SIG-M5 treated with dmso at 0.1 percent for 504 hours (cell line): ENCODE measurements around the gene VAV3.
"Not testable (repeated sequence)": the region's sequence is repeated elsewhere in the genome, so short reads cannot be mapped to it uniquely, and the experiment has no call there.

Experiments used
- DNase-seq: peaks from one replicate; lab custom pipeline; 2025; ENCODE audit not compliant: unreplicated experiment; lab: John Stamatoyannopoulos, UW

VAV3 gene

DNA sequence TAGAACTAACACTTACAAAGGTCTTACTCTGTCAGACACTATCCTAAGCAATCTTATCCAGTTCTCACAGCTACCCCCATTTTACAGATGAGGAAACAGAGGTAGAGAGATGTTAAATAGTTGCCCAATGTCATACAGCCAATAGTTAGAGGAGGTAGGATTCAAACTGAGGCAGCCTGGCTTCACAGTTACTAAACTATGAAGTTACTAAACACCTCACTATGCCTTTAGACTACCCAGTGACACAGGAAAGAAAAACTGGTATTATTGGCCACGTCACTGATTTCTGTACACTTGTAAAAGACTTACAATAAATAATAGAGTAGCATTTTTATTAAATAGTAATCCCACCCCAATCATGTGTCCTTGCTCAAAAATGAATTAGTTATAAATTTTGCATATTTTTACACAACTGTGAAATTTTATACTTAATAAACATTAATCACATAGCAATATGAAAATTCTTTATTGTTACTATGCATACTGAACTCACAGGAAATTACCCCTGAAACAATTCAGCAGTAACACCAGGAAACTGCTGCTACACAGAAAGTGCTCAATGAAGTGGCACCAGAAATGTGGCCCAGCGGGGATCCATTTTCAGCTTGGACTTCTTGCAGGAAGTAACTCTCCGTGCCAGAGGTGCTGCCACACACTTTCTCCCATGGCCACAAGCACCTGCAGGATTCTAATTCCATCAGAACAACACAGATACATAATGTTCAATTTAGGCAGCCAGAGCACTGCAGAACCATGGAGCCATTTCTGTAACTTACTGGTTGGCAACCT lies 69.4 kb downstream of the VAV3 start:
- DNase-seq: no peak

DNA sequence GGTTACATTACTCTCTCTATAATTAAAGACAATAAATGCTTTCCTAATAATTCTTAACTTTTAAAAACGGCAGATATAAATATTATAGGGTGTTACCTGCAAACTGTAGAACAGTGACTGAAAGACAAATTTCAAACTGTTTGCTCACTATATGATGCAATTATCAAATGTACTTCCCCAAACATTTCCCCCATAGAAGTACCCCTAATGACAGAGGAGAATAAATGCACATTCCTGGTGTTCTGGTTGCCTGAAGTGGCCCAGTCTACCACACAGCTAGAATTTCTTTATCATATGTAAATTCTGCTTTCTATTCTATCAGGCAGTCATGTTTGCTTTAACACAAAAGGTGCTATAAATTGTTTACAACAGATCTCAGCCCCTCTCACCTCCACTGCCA lies 70.4 kb downstream of the VAV3 start:
- DNase-seq: peak; percentile 25

- not testable (repeated sequence) for DNase-seq
Observed at GRCh38 chr1:107893350-107893749, 71.6 kb downstream of the VAV3 start.

- DNase-seq: no peak
Observed at GRCh38 chr1:107889524-107889923, 75.5 kb downstream of the VAV3 start.

- no peak for DNase-seq
Observed at GRCh38 chr1:107883562-107883961, 81.4 kb downstream of the VAV3 start.

DNA sequence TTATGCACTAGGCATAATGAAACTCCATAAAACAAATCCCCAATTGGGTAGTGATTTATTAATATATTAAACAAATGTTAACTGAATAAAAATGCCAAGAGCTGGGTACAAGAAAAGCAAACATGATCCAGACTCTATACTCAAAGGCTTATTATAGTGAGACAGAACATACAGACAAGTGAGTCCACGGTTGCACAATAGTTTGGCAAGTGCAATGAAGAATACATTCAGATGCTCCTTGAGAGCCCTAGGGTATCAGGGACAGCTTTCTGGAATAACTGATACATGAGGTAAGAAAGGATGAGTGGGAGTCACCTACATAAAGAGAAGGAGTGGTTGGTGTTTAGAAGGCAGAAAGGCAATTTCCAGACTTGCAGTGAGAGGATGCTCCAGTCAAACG lies 85.1 kb downstream of the VAV3 start:
- no peak for DNase-seq

DNA sequence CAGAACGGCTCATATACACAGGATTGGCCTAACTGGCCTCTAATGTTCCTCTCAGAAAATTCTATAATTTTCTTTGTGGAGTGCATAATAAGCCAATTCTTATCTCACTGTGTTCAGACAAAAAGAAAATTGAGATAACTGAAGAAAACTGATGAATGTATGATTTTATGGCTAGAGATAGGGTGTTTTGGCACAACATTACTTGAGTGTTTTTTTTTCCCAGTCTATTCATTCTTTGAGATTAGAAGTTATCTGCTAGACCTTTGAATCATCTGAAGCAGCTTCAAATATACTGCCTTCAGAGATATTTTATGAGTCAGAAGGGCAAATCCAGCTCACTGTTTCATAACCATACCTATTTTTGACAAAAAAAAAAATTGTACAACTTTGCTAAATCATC lies 85.6 kb downstream of the VAV3 start:
- no peak for DNase-seq

- peak; percentile 53 for DNase-seq
Observed at GRCh38 chr1:107877745-107878144, 87.2 kb downstream of the VAV3 start.

- peak; percentile 83 for DNase-seq
Observed at GRCh38 chr1:107877092-107877491, 87.9 kb downstream of the VAV3 start.

DNA sequence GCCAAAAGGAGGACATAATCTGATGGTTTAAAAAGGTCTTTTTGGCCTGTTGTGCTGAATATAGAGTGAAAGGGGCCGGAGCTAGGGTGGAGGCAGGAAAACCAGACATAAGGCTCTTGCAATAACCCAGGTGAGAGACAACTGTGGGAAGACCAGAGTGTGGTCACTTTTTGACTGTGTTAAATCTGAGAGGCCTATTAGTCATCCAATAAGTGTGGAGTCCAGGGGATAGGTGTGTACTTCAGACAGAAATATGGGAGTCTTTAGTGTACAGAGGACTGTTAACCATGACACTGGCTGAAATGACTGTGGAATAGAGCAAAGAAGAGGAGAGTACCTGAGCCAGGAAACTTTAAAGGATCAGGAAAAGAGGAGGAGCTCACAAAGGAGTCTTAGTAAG lies 89.3 kb downstream of the VAV3 start:
- no peak for DNase-seq

DNA sequence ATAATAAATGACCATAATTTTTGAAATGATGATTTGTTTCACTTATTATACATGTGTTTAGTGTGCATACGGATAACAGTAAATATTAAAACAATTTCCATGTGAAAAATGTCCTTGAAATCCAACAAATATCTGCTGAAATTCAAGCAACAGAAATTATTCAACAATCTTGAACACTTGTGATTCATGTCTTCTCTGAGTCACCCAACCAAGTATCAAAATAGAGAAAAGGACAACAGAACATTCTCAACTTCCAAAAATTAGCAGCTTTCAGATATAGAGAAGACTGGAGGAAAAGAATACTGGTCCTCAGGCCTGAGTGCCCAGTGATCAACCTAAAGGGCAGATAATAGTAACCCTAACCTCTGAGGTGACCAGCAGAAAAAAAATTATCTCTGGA lies 90.8 kb downstream of the VAV3 start:
- DNase-seq: no peak

GRCh38 chr1:107871687-107872395 lies 93.1 kb downstream of the VAV3 start:
- no peak for DNase-seq

- DNase-seq: no peak
Observed at GRCh38 chr1:107871259-107871658, 93.7 kb downstream of the VAV3 start.

GRCh38 chr1:107870696-107871095 lies 94.3 kb downstream of the VAV3 start:
- no peak for DNase-seq

GRCh38 chr1:107867897-107868296 lies 97.1 kb downstream of the VAV3 start:
- DNase-seq: no peak

GRCh38 chr1:107867422-107867821 lies 97.6 kb downstream of the VAV3 start:
- DNase-seq: no peak

- DNase-seq: no peak
Observed at GRCh38 chr1:107866870-107867269, 98.1 kb downstream of the VAV3 start.

GRCh38 chr1:107865627-107866026 lies 99.4 kb downstream of the VAV3 start:
- DNase-seq: no peak

DNA sequence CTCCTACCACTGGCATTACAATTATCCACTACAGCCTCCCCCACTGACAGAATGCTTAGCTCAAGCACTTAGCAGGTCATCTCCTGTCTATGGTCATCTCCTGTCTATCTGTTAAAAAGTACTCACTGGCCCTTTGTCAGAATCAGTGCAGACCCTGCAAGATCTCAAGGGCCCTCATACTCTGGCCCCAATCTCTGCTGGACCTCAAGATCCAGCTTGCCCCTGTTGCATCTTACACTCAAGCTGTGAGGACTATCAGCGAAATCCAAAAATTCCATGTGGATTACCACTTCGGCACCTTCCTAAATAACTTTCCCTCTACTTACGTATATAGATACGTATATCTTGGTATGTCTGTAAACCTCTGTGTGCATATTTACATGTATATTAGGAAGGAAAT lies 101.6 kb downstream of the VAV3 start:
- DNase-seq: no peak

DNA sequence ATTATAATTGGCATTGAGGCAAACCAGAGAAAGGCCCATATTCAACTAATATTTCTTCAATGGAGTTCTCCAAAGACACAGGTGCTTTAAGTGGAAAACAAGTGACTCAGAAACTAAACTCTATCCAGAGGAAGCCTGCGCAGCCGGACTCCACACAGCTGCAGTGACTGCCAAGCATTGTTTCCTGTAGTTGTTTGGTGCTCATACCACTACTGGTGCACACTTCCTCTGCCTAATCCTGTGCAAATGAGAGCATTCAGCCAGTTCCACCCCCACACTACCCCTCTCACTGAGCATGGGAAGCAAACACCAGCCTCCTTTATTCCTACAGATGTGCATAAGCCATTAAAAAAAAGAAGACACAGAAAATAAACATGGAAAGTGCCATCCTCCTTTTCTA lies 102.9 kb downstream of the VAV3 start:
- DNase-seq: no peak

- no peak for DNase-seq
Observed at GRCh38 chr1:107858323-107858722, 106.7 kb downstream of the VAV3 start.

GRCh38 chr1:107851418-107851817 lies 113.6 kb downstream of the VAV3 start:
- DNase-seq: no peak
